DLD1 (cell line): ENCODE results near the gene AKR1A1.

ENCODE experiments used
- in situ Hi-C: cut with HindIII; loops from 2 replicates; pipeline ENCODE4 v1.10.0; 2017; ENCODE audit warnings: low sequenced_read_pairs

The AKR1A1 gene

DNA sequence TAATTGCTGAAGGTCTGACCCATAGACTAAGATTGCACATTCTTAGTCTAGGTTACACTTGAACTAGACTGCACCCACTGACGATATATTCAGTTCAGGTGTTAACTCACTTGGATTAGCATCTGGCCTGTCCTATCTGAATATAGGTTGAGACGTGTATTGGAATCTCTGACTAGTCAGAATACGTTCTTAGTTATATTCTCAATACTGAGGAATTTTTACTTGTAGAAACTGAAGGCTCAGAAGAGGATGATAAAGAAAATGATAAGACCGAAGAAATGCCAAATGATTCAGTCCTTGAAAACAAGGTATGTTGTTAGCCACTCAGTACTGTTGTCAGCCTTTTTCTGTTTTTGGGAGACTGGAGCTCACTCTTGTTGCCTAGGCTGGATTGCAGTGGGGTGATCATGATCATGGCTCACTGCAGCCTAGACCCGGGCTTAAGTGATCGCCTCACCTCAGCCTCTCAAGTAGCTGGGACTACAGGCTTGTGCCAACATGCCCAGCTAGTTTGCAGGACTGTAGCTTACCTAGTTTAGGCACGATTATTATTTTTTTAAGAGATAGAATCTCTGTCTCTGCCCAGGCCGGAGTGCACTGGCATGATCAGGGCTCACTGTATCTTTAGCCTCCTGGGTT lies 62.4 kb downstream of the AKR1A1 start:
- in situ Hi-C loops, result no loop called here

DNA sequence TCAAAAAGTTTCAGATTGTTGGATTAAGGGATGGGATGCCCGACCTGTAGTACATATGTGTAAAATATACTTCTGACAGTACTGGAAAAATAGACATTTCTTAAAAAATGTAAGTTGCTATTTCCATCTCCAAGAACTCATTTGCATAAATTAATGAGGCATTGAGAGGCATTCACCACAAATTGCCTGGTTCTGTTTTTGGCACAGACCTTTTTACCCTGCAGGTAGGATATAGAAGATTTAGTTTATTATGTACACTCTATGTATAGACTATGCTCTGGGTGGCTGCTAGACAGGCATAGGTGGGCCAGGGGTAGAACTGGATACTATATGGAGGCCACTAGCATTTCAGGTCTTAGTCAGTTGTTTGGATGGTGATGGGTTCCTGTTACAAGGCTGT lies 65.3 kb downstream of the AKR1A1 start:
- in situ Hi-C loops, result no loop called here

DNA sequence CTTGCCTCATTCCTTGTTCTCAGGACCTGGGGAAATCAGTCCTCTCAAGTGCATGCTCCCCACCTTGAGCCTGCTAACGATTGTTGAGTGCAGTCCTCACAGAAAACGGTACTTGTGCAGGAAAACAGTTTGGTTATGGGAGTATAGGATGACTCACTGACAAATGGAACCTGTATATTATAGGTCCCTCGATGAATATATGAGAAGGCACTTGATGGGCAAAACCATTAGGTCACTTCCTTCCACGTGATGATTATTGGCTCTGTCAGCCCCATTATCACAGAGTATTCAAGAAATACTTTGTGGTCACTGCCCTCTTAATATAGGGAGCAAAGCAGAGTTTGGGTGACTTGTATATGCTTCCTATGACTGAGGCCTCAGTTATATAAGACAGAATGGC lies 67.0 kb downstream of the AKR1A1 start:
- in situ Hi-C loops, result no loop called here

DNA sequence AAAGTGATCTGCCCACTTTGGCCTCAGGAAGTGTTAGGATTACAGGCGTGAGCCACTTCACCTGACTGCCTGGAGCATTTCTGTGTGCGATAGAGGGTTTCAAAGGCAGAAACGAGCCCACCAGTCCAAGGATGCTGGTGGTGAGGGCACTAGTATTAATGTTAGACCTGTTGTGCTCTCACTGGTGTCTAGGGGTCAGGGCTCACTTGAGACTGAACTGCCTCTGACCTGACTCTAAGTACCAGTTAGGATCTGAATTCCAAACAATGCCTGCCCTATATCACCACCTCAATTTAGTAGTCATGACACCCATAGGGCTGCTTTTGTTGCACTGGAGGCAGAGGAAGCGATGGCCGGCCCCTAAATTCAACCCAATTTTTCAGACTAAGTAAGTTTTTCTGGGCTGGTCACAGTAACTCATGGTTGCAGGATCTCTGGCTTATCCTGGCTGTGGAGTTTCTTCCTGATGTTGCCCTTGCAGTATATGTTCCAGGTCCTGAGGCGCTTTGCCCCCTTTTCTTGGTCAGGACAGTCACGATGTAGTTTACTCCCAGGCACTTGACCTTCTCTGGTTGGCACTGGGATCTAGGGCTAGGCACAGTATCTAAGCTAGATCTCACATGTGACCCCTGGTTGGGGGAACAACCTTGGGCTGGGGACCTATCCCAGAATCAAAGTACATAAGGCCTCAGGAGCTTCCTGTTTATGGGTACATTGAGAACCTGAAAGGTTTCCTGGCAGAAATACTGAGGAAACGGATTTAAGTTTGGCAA lies 68.7 kb downstream of the AKR1A1 start:
- in situ Hi-C loops, result no loop called here
